ENCODE data around the gene NPEPL1. TPM values are rescaled to one million over a fixed set of nuclear protein-coding genes. Genes with fewer than 3 reads are reported as not detected.
"Not testable (repeated sequence)": the region's sequence is repeated elsewhere in the genome, so short reads cannot be mapped to it uniquely, and the experiment has no call there.

Gene NPEPL1
- total RNA-seq, 1 donor from 2014 or later = 7.5 TPM

GRCh38 chr20:58715391-58715800 is 22.8 kb downstream of the NPEPL1 start:
- no peak for DNase-seq

- DNase-seq = no peak
Measured at GRCh38 chr20:58715801-58716475, 23.3 kb downstream of the NPEPL1 start.

GRCh38 chr20:58716476-58717277 is 24.1 kb downstream of the NPEPL1 start:
- DNase-seq = no peak

- DNase-seq = no peak
Measured at GRCh38 chr20:58717278-58718091, 24.9 kb downstream of the NPEPL1 start.

- no peak for DNase-seq
Measured at GRCh38 chr20:58718121-58718563, 25.5 kb downstream of the NPEPL1 start.

- no peak for DNase-seq
Measured at GRCh38 chr20:58718729-58719128, 26.1 kb downstream of the NPEPL1 start.

- no peak for DNase-seq
Measured at GRCh38 chr20:58719258-58719657, 26.7 kb downstream of the NPEPL1 start.

- DNase-seq = no peak
Measured at GRCh38 chr20:58719971-58720371, 27.4 kb downstream of the NPEPL1 start.

GRCh38 chr20:58720890-58721289 is 28.3 kb downstream of the NPEPL1 start:
- no peak for DNase-seq

GRCh38 chr20:58721951-58722778 is 29.6 kb downstream of the NPEPL1 start:
- DNase-seq = no peak

- no peak for DNase-seq
Measured at GRCh38 chr20:58722877-58723627, 30.5 kb downstream of the NPEPL1 start.

- DNase-seq = no peak
Measured at GRCh38 chr20:58723628-58723984, 31.0 kb downstream of the NPEPL1 start.

GRCh38 chr20:58726156-58726555 is 33.6 kb downstream of the NPEPL1 start:
- DNase-seq = not testable (repeated sequence)

GRCh38 chr20:58731192-58731591 is 38.6 kb downstream of the NPEPL1 start:
- DNase-seq = no peak

GRCh38 chr20:58737198-58737597 is 44.6 kb downstream of the NPEPL1 start:
- no peak for DNase-seq

- DNase-seq = no peak
Measured at GRCh38 chr20:58740356-58741308, 48.0 kb downstream of the NPEPL1 start.

- DNase-seq = no peak
Measured at GRCh38 chr20:58741384-58741783, 48.8 kb downstream of the NPEPL1 start.

- DNase-seq = no peak
Measured at GRCh38 chr20:58742668-58743566, 50.3 kb downstream of the NPEPL1 start.
